Body of pancreas (tissue), 4 donors: ENCODE data around the gene TPM2.

Source experiments
- CTCF ChIP-seq, 7 experiments: fragments of 450-650 bp in 4 of 7; fragments of 200-600 bp in 3 of 7; sonication (generic) in 3 of 7; IDR thresholded peaks; one replicate each; pipeline ENCODE4 v1.5.1; 2016 to 2019; ENCODE audit warnings: antibody characterized with exemption in 7 of 7
- POLR2A ChIP-seq, 3 donors: fragments of 450-650 bp; IDR thresholded peaks; one replicate each; pipeline ENCODE4 v1.6.1; 2016; ENCODE audit warnings: antibody characterized with exemption in 3 of 3, mild to moderate bottlenecking in 2 of 3

- TF ChIP-seq CTCF (IDR thresholded peaks at IDR 0.05) (no peak), POLR2A (IDR thresholded peaks at IDR 0.05) (no peak)
Measured at GRCh38 chr9:35725362-35725761, 35.6 kb upstream of the TPM2 start.
